ENCODE results near the gene CHD3.
"Not testable (repeated sequence)": the region's sequence is repeated elsewhere in the genome, so short reads cannot be mapped to it uniquely, and the experiment has no call there.

The CHD3 gene

GRCh38 chr17:7862692-7863437 lies 25.7 kb upstream of the CHD3 start:
- peak in 1 of 2 experiments; percentile 60 for DNase-seq (ENCODE audit: low read depth in 1 of 2, low spot score in 1 of 2)
- no peak for TF ChIP-seq JUND (IDR thresholded peaks at IDR 0.05; ENCODE audit: low read depth)
- in situ Hi-C loops (cut with HindIII; ENCODE audit: low pct_unique_long_range_greater_than_20kb, low sequenced_read_pairs), result no loop called here

- in situ Hi-C loops (cut with HindIII; ENCODE audit: low pct_unique_long_range_greater_than_20kb, low sequenced_read_pairs); DNase-seq (ENCODE audit: low read depth in 1 of 2, low spot score in 1 of 2): not testable (repeated sequence)
These were observed 24.2 kb upstream of the CHD3 start for GRCh38 chr17:7864384-7864783.

GRCh38 chr17:7864995-7865650 lies 23.5 kb upstream of the CHD3 start:
- no peak for DNase-seq (ENCODE audit: low read depth in 1 of 2, low spot score in 1 of 2)
- no peak for TF ChIP-seq JUND (IDR thresholded peaks at IDR 0.05; ENCODE audit: low read depth)
- in situ Hi-C loops (cut with HindIII; ENCODE audit: low pct_unique_long_range_greater_than_20kb, low sequenced_read_pairs), result no loop called here

- DNase-seq (ENCODE audit: low read depth in 1 of 2, low spot score in 1 of 2), result no peak
- TF ChIP-seq JUND (IDR thresholded peaks at IDR 0.05; ENCODE audit: low read depth), result no peak
- in situ Hi-C loops (cut with HindIII; ENCODE audit: low pct_unique_long_range_greater_than_20kb, low sequenced_read_pairs), result no loop called here
These were observed 20.7 kb upstream of the CHD3 start for GRCh38 chr17:7867881-7868329.

GRCh38 chr17:7873051-7873450 lies 15.5 kb upstream of the CHD3 start:
- DNase-seq (ENCODE audit: low read depth in 1 of 2, low spot score in 1 of 2), result no peak
- no peak for TF ChIP-seq JUND (IDR thresholded peaks at IDR 0.05; ENCODE audit: low read depth)
- in situ Hi-C loops (cut with HindIII; ENCODE audit: low pct_unique_long_range_greater_than_20kb, low sequenced_read_pairs), result no loop called here

- DNase-seq (ENCODE audit: low read depth in 1 of 2, low spot score in 1 of 2), result no peak
- no peak for TF ChIP-seq JUND (IDR thresholded peaks at IDR 0.05; ENCODE audit: low read depth)
- in situ Hi-C loops (cut with HindIII; ENCODE audit: low pct_unique_long_range_greater_than_20kb, low sequenced_read_pairs), result no loop called here
These were observed 12.7 kb upstream of the CHD3 start for GRCh38 chr17:7875804-7876370.

GRCh38 chr17:7878234-7878633 lies 10.4 kb upstream of the CHD3 start:
- no peak for TF ChIP-seq JUND (IDR thresholded peaks at IDR 0.05; ENCODE audit: low read depth)
- no peak for DNase-seq (ENCODE audit: low read depth in 1 of 2, low spot score in 1 of 2)
- in situ Hi-C loops (cut with HindIII; ENCODE audit: low pct_unique_long_range_greater_than_20kb, low sequenced_read_pairs), result no loop called here

GRCh38 chr17:7880076-7880868 lies 8.3 kb upstream of the CHD3 start:
- DNase-seq (ENCODE audit: low read depth in 1 of 2, low spot score in 1 of 2), result no peak
- in situ Hi-C loops (cut with HindIII; ENCODE audit: low pct_unique_long_range_greater_than_20kb, low sequenced_read_pairs), result no loop called here

GRCh38 chr17:7881276-7882054 lies 7.1 kb upstream of the CHD3 start:
- no peak for TF ChIP-seq JUND (IDR thresholded peaks at IDR 0.05; ENCODE audit: low read depth)
- in situ Hi-C loops (cut with HindIII; ENCODE audit: low pct_unique_long_range_greater_than_20kb, low sequenced_read_pairs), result no loop called here
- no peak for DNase-seq (ENCODE audit: low read depth in 1 of 2, low spot score in 1 of 2)

More at GRCh38 chr17:7880076-7880868, 8.3 kb upstream of the CHD3 start:
- TF ChIP-seq JUND (IDR thresholded peaks at IDR 0.05; ENCODE audit: low read depth), result no peak

- no peak for TF ChIP-seq JUND (IDR thresholded peaks at IDR 0.05; ENCODE audit: low read depth)
- DNase-seq (ENCODE audit: low read depth in 1 of 2, low spot score in 1 of 2), result no peak
- in situ Hi-C loops (cut with HindIII; ENCODE audit: low pct_unique_long_range_greater_than_20kb, low sequenced_read_pairs), result no loop called here
These were observed 6.5 kb upstream of the CHD3 start for GRCh38 chr17:7882068-7882467.

- TF ChIP-seq JUND (IDR thresholded peaks at IDR 0.05; ENCODE audit: low read depth), result no peak
- no peak for DNase-seq (ENCODE audit: low read depth in 1 of 2, low spot score in 1 of 2)
- in situ Hi-C loops (cut with HindIII; ENCODE audit: low pct_unique_long_range_greater_than_20kb, low sequenced_read_pairs), result no loop called here
These were observed 6.0 kb upstream of the CHD3 start for GRCh38 chr17:7882629-7883028.

Data from T47D (cell line).